PFSK-1 (cell line): ENCODE measurements around the gene KRTAP2-1.

Experiments
- FOXP2 ChIP-seq: optimal IDR thresholded peaks from 2 replicates; pipeline ENCODE3; 2011; ENCODE audit warnings: borderline replicate concordance, control low read depth, inconsistent platforms; ENCODE audit not compliant: insufficient read depth; ENCODE audit errors: extremely low read length, extremely low read depth
- POLR2AphosphoS5 ChIP-seq: IDR thresholded peaks from 2 replicates; pipeline ENCODE4 v1.6.1; 2012; ENCODE audit warnings: low read depth, mild to moderate bottlenecking, control low read depth, low read length, moderate library complexity
- SIN3A ChIP-seq: IDR thresholded peaks from 2 replicates; pipeline ENCODE4 v1.6.1; 2012; ENCODE audit warnings: mild to moderate bottlenecking, low read length, moderate library complexity, borderline replicate concordance; ENCODE audit not compliant: insufficient read depth
- TAF1 ChIP-seq: IDR thresholded peaks from 2 replicates; pipeline ENCODE4 v1.6.1; 2012; ENCODE audit warnings: low read length, control low read depth, borderline replicate concordance; ENCODE audit not compliant: insufficient read depth
- TF ChIP-seq, protein P1 (sequence below), 2 experiments: IDR thresholded peaks; 2 replicates each; pipeline versions ENCODE4 v1.6.1 to v1.8.0; 2011 to 2012; ENCODE audit warnings: low read depth in 2 of 2, low read length in 2 of 2, control low read depth in 1 of 2, inconsistent platforms in 1 of 2, mild to moderate bottlenecking in 1 of 2, moderate library complexity in 1 of 2; ENCODE audit not compliant: insufficient read depth in 1 of 2

KRTAP2-1 gene

DNA sequence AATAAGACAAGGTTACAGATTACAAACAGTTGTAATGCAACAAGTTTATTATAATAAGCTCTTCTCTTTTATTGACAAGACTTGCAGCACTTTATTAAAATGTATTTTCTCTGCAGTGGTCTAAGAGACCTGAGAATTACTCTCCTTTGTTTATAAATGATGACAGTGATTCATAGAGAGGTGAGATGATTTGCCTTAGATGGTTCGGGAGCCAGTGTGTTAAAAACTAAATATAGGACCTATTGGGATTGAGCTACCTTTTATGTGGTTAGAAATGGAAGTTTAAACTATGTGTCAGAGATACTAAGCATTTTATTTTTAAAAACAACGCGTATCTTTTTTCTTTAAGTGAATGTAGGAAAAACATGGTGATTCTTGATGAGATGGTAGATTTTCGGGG lies 50.3 kb downstream of the KRTAP2-1 start:
- TF ChIP-seq TAF1 (no peak), SIN3A (no peak), POLR2AphosphoS5 (no peak), FOXP2 (no peak)
- TF ChIP-seq, protein P1, sequence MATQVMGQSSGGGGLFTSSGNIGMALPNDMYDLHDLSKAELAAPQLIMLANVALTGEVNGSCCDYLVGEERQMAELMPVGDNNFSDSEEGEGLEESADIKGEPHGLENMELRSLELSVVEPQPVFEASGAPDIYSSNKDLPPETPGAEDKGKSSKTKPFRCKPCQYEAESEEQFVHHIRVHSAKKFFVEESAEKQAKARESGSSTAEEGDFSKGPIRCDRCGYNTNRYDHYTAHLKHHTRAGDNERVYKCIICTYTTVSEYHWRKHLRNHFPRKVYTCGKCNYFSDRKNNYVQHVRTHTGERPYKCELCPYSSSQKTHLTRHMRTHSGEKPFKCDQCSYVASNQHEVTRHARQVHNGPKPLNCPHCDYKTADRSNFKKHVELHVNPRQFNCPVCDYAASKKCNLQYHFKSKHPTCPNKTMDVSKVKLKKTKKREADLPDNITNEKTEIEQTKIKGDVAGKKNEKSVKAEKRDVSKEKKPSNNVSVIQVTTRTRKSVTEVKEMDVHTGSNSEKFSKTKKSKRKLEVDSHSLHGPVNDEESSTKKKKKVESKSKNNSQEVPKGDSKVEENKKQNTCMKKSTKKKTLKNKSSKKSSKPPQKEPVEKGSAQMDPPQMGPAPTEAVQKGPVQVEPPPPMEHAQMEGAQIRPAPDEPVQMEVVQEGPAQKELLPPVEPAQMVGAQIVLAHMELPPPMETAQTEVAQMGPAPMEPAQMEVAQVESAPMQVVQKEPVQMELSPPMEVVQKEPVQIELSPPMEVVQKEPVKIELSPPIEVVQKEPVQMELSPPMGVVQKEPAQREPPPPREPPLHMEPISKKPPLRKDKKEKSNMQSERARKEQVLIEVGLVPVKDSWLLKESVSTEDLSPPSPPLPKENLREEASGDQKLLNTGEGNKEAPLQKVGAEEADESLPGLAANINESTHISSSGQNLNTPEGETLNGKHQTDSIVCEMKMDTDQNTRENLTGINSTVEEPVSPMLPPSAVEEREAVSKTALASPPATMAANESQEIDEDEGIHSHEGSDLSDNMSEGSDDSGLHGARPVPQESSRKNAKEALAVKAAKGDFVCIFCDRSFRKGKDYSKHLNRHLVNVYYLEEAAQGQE (IDR thresholded peaks at IDR 0.05; ENCODE audit: insufficient read depth in 1 of 2, low read depth in 2 of 2, low read length in 2 of 2) = no peak
